Measurements from ENCODE around the gene APOBEC3B.

GRCh38 chr22:38953091-38953490 lies 29.1 kb upstream of the APOBEC3B start:
- TF ChIP-seq CTCF (IDR thresholded peaks at IDR 0.05) (no peak), POLR2A (IDR thresholded peaks at IDR 0.05) (no peak)

All from thyroid gland (tissue), 4 donors.